ENCODE measurements around the gene C10orf62.
"Not testable (repeated sequence)": the region's sequence is repeated elsewhere in the genome, so short reads cannot be mapped to it uniquely, and the experiment has no call there.

The C10orf62 gene

GRCh38 chr10:97574374-97575126 lies 15.0 kb upstream of the C10orf62 start:
- no peak overlapping the region for H3K27ac ChIP-seq (replicated peaks)
- no peak for DNase-seq (ENCODE audit: low read depth in 1 of 2, low spot score in 1 of 2)

GRCh38 chr10:97575127-97575668 lies 14.3 kb upstream of the C10orf62 start:
- Histone ChIP-seq H3K27ac (replicated peaks) (no peak overlapping the region), H3K27me3 (ENCODE audit: insufficient read depth, poor library complexity, severe bottlenecking) (no peaks in the 10 kb centered on the region), H3K4me3 (replicated peaks; ENCODE audit: insufficient read depth, low read length) (no peak overlapping the region)
- DNase-seq (ENCODE audit: low read depth in 1 of 2, low spot score in 1 of 2) = no peak
- no peak for TF ChIP-seq POLR2AphosphoS5 (IDR thresholded peaks at IDR 0.05; ENCODE audit: low read depth)

More at GRCh38 chr10:97574374-97575126, 15.0 kb upstream of the C10orf62 start:
- H3K4me3 ChIP-seq (replicated peaks; ENCODE audit: insufficient read depth, low read length) = no peak overlapping the region
- TF ChIP-seq REST (IDR thresholded peaks at IDR 0.05; ENCODE audit: insufficient replicate concordance, low read depth) (no peak), GABPA (IDR thresholded peaks at IDR 0.05; ENCODE audit: low read depth) (no peak), POLR2AphosphoS5 (IDR thresholded peaks at IDR 0.05; ENCODE audit: low read depth) (no peak), CTCF (IDR thresholded peaks at IDR 0.05; ENCODE audit: insufficient read depth, low read length) (no peak), SPI1 (IDR thresholded peaks at IDR 0.05; ENCODE audit: borderline replicate concordance, low read depth) (no peak)
- H3K27me3 ChIP-seq (ENCODE audit: insufficient read depth, poor library complexity, severe bottlenecking) = no peaks in the 10 kb centered on the region

- DNase-seq (ENCODE audit: low read depth in 1 of 2, low spot score in 1 of 2); H3K27me3 ChIP-seq (ENCODE audit: insufficient read depth, poor library complexity, severe bottlenecking); H3K4me3 ChIP-seq (replicated peaks; ENCODE audit: insufficient read depth, low read length); H3K27ac ChIP-seq (replicated peaks): not testable (repeated sequence)
Measured at GRCh38 chr10:97576487-97576886, 13.0 kb upstream of the C10orf62 start.

- no peak overlapping the region for H3K4me3 ChIP-seq (replicated peaks; ENCODE audit: insufficient read depth, low read length)
- H3K27me3 ChIP-seq (ENCODE audit: insufficient read depth, poor library complexity, severe bottlenecking) = no peaks in the 10 kb centered on the region
- no peak for DNase-seq (ENCODE audit: low read depth in 1 of 2, low spot score in 1 of 2)
- H3K27ac ChIP-seq (replicated peaks) = no peak overlapping the region
- no peak for TF ChIP-seq GABPA (IDR thresholded peaks at IDR 0.05; ENCODE audit: low read depth)
- no peak for TF ChIP-seq POLR2AphosphoS5 (IDR thresholded peaks at IDR 0.05; ENCODE audit: low read depth)
- no peak for TF ChIP-seq SPI1 (IDR thresholded peaks at IDR 0.05; ENCODE audit: borderline replicate concordance, low read depth)
- TF ChIP-seq CTCF (IDR thresholded peaks at IDR 0.05; ENCODE audit: insufficient read depth, low read length) = no peak
Measured at GRCh38 chr10:97577701-97578100, 11.8 kb upstream of the C10orf62 start.

- TF ChIP-seq CTCF (IDR thresholded peaks at IDR 0.05; ENCODE audit: insufficient read depth, low read length) (no peak), REST (IDR thresholded peaks at IDR 0.05; ENCODE audit: insufficient replicate concordance, low read depth) (no peak), POLR2AphosphoS5 (IDR thresholded peaks at IDR 0.05; ENCODE audit: low read depth) (no peak), GABPA (IDR thresholded peaks at IDR 0.05; ENCODE audit: low read depth) (no peak), SPI1 (IDR thresholded peaks at IDR 0.05; ENCODE audit: borderline replicate concordance, low read depth) (no peak)
- Histone ChIP-seq H3K27ac (replicated peaks) (no peak overlapping the region), H3K4me3 (replicated peaks; ENCODE audit: insufficient read depth, low read length) (no peak overlapping the region), H3K27me3 (ENCODE audit: insufficient read depth, poor library complexity, severe bottlenecking) (no peaks in the 10 kb centered on the region)
- no peak for DNase-seq (ENCODE audit: low read depth in 1 of 2, low spot score in 1 of 2)
Measured at GRCh38 chr10:97578171-97578844, 11.2 kb upstream of the C10orf62 start.
